HL-60/S4 treated with retinoic acid at 250 ng/mL for 4 days and 3 days (cell line): Measurements from ENCODE around the gene ABCB10.
"Not testable (repeated sequence)": the region's sequence is repeated elsewhere in the genome, so short reads cannot be mapped to it uniquely, and the experiment has no call there.

Experiments
- in situ Hi-C: fragments of 300-500 bp; cut with MboI; formaldehyde crosslinking; loops from 2 replicates; pipeline ENCODE4 v1.7.0; 2022; ENCODE audit warnings: low sequenced_read_pairs

The ABCB10 gene

GRCh38 chr1:229480495-229480894, 78.0 kb downstream of the ABCB10 start:
- in situ Hi-C loops: loop anchor here (10.0 kb wide), 1 partner anchor 216 kb away; no protein-coding TSS in a partner anchor

DNA sequence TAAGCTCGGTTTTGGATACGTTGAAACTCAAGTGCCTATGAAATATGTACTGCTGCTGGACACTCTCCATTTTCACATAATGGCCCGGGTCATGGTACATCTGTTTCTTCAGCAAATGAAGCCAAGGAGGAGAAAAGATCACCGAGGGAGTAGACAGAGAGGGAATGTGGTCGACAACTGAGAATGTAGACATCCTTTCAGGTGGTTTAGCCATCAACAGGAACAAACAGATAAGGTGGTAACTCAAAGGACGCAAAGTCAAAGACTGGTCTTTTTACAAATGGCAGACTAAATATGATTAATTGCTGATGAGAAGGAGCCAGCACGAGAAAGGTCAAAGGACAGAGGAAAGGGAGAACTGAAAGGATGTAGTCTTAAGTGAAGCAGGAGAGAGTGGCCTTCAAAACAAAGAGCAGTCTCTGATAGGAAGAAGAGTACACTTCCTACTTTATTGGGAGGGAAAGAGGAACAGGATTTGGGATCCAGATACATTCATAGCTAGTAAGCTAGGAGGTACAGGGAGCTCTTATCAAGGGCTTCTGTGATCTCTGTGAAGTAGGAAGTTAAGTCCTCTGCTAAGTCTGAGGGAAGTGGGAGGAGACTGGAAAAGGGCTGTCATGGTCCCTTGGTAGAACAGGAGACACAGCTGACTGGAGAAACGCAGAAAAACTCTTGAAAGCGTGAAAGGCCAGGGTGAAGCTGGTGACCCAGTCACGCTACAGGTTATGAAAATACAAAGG, 78.7 kb downstream of the ABCB10 start:
- in situ Hi-C loops: loop anchor here (10.0 kb wide), 1 partner anchor 215 kb away; no protein-coding TSS in a partner anchor

DNA sequence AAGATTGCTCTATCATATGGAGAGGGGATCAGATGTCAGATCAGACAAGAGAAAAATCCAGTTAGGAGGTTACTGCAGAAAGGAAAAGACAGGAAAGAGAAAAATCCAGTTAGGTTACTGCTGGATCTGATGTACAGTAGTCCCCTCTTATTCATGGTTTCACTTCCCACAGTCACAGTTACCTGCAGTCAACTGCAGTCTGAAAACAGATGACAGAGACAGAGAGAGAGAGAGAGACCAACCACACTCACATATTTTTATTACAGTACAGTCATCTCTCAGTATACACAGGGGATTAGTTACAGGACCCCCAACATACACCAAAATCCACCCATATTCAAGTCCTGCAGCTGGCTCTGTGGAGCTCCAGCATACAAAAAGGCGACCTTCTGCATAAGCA, 79.7 kb downstream of the ABCB10 start:
- in situ Hi-C loops: no loop called here

GRCh38 chr1:229475859-229476258, 82.6 kb downstream of the ABCB10 start:
- in situ Hi-C loops: not testable (repeated sequence)

- in situ Hi-C loops: no loop called here
These were observed 84.0 kb downstream of the ABCB10 start for GRCh38 chr1:229474509-229474908.

DNA sequence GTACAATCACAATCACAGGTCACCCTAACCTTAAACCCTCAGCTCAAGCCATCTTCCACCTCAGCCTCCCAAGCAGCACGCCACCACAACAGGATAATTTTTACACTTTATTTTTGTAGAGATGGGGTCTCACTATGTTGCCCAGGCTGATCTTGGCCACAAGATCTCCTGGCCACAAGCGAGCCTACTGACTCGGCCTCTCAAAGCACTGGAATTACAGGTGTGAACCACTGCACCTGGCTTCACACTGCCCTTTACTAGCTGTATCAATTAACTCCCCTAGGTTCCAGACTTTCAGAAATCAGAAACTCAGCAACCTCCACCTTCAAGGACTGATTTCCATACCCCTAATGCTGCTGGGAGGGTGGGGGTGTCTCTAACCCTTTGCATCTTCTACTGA, 87.3 kb downstream of the ABCB10 start:
- in situ Hi-C loops: no loop called here

DNA sequence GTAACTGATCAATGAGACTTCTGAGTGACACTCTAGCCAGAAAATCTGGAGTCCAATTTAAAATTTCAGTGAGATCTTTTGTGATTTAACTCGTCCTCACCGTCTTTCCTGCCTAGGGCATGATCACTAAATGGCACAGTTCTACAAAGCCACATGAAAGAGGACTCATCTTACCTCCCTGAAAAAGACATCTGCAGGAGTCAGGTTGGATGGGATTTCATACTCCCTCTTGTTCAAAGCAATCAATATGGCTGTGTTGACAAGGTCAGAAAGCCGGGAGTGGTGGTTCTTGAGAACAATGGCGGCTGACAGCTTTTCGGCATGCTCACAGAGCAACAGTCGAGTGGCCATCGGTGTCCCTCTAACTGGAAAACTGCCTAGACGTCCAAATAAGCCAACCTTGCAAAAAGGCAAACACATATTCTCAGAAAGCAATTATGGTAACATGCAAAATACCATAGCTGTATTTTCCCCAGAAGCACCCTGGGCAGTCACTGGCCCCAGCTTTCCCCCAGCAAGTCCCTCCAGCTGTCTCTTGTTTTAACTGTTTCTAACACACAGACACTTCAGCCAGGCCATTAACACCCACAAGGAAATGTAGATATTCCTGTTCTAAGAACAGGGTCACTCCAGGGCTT, 88.0 kb downstream of the ABCB10 start:
- in situ Hi-C loops: no loop called here

DNA sequence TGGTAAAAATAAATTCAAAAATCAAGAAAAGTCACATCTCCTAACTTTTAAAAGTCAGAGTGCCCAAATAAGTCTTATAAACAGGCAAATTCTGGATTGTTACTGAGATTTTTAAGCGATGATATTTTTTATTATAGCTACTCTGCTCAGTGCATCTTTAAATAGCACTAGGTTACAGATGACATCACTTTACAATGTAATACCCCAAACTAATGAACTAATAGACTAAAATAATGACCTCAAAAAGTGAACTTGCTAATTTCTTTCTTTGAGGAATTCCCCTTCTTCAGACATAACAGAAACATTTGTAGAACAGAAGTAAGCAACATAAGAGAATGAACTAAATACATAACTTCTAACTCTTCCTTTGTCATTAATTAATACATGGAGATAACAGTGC, 91.6 kb downstream of the ABCB10 start:
- in situ Hi-C loops: no loop called here
